Thoracic aorta (tissue), 2 donors: ENCODE results near the gene TFF1. TPM values are rescaled to one million over a fixed set of nuclear protein-coding genes. Genes with fewer than 3 reads are reported as not detected.

Experiments
- ATAC-seq: fragments of 150-250 bp; one replicate; pipeline ENCODE4 v1.8.0; 2017; ENCODE audit warnings: low read depth; ENCODE audit not compliant: insufficient number of reproducible peaks, low FRiP score
- DNase-seq: peaks from one replicate; pipeline ENCODE4 v3.0.0-alpha.2; 2020; ENCODE audit warnings: low spot score
- H3K27ac ChIP-seq, 2 donors: fragments of 200-600 bp; sonication (generic); 1 replicate in 1 of 2; 2 replicates in 1 of 2; pipeline ENCODE4 v1.5.1; 2016; ENCODE audit warnings: mild to moderate bottlenecking in 2 of 2, moderate library complexity in 2 of 2
- H3K27me3 ChIP-seq: fragments of 200-600 bp; sonication (generic); replicated peaks from 2 replicates; pipeline ENCODE4 v1.6.0; 2016; ENCODE audit warnings: mild to moderate bottlenecking; ENCODE audit not compliant: insufficient read depth
- H3K36me3 ChIP-seq: fragments of 200-600 bp; sonication (generic); one replicate; pipeline ENCODE4 v1.5.1; 2016
- H3K4me1 ChIP-seq, 2 donors: fragments of 200-600 bp; sonication (generic); 1 replicate in 1 of 2; 2 replicates in 1 of 2; pipeline versions ENCODE4 v1.5.1 to v1.6.0; 2016; ENCODE audit warnings: low read depth in 2 of 2, mild to moderate bottlenecking in 1 of 2; ENCODE audit not compliant: control insufficient read depth in 1 of 2
- H3K4me3 ChIP-seq: fragments of 200-600 bp; sonication (generic); 2 replicates; pipeline ENCODE4 v1.5.1; 2016; ENCODE audit warnings: mild to moderate bottlenecking
- H3K9me3 ChIP-seq: fragments of 200-600 bp; sonication (generic); 2 replicates; pipeline ENCODE4 v1.5.1; 2016
- CTCF ChIP-seq: fragments of 200-600 bp; sonication (generic); IDR thresholded peaks from one replicate; pipeline ENCODE4 v1.5.1; 2019; ENCODE audit warnings: antibody characterized with exemption
- total RNA-seq, 2 donors: library from RNA; depleted of rRNA; stranded (reverse); fragments of >200 nt; gene quantifications; one replicate each; pipeline versions ENCODE4 v1.1.0 to v1.2.3, GENCODE V29; 2016

TFF1 gene
- total RNA-seq, 2 donors from 2014 or later, result 85.8 TPM; not detected in 1

- DNase-seq, result no peak
- no peak for ATAC-seq
Observed at GRCh38 chr21:42338729-42339715, 27.3 kb downstream of the TFF1 start.

GRCh38 chr21:42337830-42338728, 28.3 kb downstream of the TFF1 start:
- no peak overlapping the region for H3K27ac ChIP-seq
- H3K36me3 ChIP-seq, result no peaks in the 10 kb centered on the region
- no peak for TF ChIP-seq CTCF
- no peaks in the 10 kb centered on the region for H3K4me1 ChIP-seq
- no peak for DNase-seq
- no peak overlapping the region for H3K4me3 ChIP-seq
- ATAC-seq, result no peak
- H3K27me3 ChIP-seq, result no peaks in the 10 kb centered on the region
- no peaks in the 10 kb centered on the region for H3K9me3 ChIP-seq

More at GRCh38 chr21:42338729-42339715, 27.3 kb downstream of the TFF1 start:
- no peak for TF ChIP-seq CTCF
- Histone ChIP-seq H3K27me3 (no peaks in the 10 kb centered on the region), H3K27ac (no peak overlapping the region), H3K36me3 (no peaks in the 10 kb centered on the region), H3K9me3 (no peaks in the 10 kb centered on the region), H3K4me3 (no peak overlapping the region), H3K4me1 (no peaks in the 10 kb centered on the region)

- Histone ChIP-seq H3K27ac (no peak overlapping the region), H3K4me3 (no peak overlapping the region), H3K27me3 (no peaks in the 10 kb centered on the region), H3K36me3 (no peaks in the 10 kb centered on the region), H3K4me1 (no peaks in the 10 kb centered on the region), H3K9me3 (no peaks in the 10 kb centered on the region)
- DNase-seq (no peak), ATAC-seq (no peak)
- no peak for TF ChIP-seq CTCF
Observed at GRCh38 chr21:42337276-42337675, 29.1 kb downstream of the TFF1 start.

GRCh38 chr21:42336054-42336453, 30.3 kb downstream of the TFF1 start:
- H3K9me3 ChIP-seq, result no peaks in the 10 kb centered on the region
- ATAC-seq (no peak), DNase-seq (no peak)
- no peak overlapping the region for H3K4me3 ChIP-seq
- H3K27ac ChIP-seq, result no peak overlapping the region
- no peaks in the 10 kb centered on the region for H3K27me3 ChIP-seq
- no peaks in the 10 kb centered on the region for H3K36me3 ChIP-seq
- TF ChIP-seq CTCF, result no peak
- no peaks in the 10 kb centered on the region for H3K4me1 ChIP-seq
